Measurements from ENCODE around the gene DENND5B. TPM values are rescaled to one million over a fixed set of nuclear protein-coding genes. Genes with fewer than 3 reads are reported as not detected.

DENND5B gene
- total RNA-seq, 4 donors from 2014 or later: 4.6 to 6.4 (median 5.4) TPM

DNA sequence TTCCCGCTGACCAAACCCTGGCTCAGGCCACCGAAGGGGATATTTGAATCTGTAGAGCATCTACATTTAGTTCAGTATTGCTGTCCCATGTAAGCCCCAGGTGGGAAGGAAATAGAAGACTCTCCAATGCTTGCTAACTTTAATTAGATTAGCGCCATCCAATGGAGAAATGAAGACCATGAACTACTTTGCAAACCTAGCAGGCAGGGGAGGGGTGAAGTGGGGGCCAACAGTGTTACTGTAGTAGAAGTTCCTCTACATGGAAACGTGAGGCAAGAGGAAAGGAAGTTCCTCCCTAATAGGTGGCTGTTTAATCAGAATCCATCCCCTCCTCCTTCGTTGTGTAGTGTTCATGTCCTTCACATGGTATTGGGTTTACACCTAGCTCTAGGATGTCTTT is 9.3 kb upstream of the DENND5B start:
- 79 to 81% methylated on average over 5 of the region's 5 CpGs for WGBS, 2 donors
- TF ChIP-seq POLR2A (IDR thresholded peaks at IDR 0.05) (no peak), CTCF (IDR thresholded peaks at IDR 0.05) (no peak)
- intact Hi-C loops (cut with DNase I; ENCODE audit: low total_unique reads): no loop called here
- H3K4me3 ChIP-seq (ENCODE audit: low read depth, poor library complexity, severe bottlenecking): no peak overlapping the region
- DNase-seq (ENCODE audit: low spot score in 2 of 2): no peak

- no peak overlapping the region for H3K4me3 ChIP-seq (ENCODE audit: low read depth, poor library complexity, severe bottlenecking)
- TF ChIP-seq CTCF (IDR thresholded peaks at IDR 0.05) (no peak), POLR2A (IDR thresholded peaks at IDR 0.05) (no peak)
- intact Hi-C loops (cut with DNase I; ENCODE audit: low total_unique reads): no loop called here
- 95 to 97% methylated on average over 4 of the region's 4 CpGs for WGBS, 2 donors
- DNase-seq (ENCODE audit: low spot score in 2 of 2): no peak
These were observed 8.1 kb upstream of the DENND5B start for GRCh38 chr12:31599053-31599452.

DNA sequence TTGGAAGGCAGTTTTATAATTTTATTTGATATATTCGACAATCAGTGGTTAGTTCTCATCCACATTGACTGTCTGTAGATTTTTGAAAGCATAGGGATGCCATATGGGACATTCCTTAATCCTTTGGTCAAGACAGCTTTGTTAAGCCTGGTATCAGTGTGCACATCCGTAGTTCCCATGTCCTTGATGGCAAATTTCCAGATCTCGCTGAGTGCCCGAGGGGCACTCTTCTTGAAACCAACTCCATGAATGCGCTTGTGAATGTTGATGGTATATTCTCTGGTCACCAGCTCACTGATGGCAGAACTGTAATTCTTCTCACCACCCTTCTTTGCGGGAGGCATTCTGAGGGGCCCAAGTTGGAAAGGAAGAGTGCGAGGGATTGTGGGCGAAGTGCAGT is 6.1 kb upstream of the DENND5B start:
- intact Hi-C loops (cut with DNase I; ENCODE audit: low total_unique reads): no loop called here
- TF ChIP-seq CTCF (IDR thresholded peaks at IDR 0.05) (no peak), POLR2A (IDR thresholded peaks at IDR 0.05) (no peak)
- H3K4me3 ChIP-seq (ENCODE audit: low read depth, poor library complexity, severe bottlenecking): no peak overlapping the region
- no peak for DNase-seq (ENCODE audit: low spot score in 2 of 2)
- WGBS, 2 donors: 82 to 84% methylated on average over 8 of the region's 8 CpGs

DNA sequence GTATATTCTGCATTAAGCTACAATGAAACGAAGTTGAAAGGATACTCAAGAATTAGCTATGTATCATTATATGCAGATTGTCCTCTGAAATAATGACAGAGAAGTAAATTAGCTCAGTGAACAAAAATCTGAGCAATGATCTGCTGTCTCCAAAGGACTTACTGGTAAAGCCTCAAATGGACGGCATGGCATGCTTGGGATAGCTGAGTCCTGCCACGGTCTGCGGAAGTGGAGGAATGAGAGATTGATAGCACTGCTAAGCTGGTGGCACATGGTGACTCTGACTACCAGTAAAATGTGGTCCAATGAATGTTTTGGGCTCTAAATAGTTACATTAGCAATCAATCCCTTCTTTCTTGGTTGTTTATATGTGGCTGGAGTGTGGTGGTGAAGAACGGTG is 3.7 kb upstream of the DENND5B start:
- TF ChIP-seq CTCF (IDR thresholded peaks at IDR 0.05) (no peak), POLR2A (IDR thresholded peaks at IDR 0.05) (no peak)
- intact Hi-C loops (cut with DNase I; ENCODE audit: low total_unique reads): no loop called here
- WGBS, 2 donors: 49 to 58% methylated on average over 5 of the region's 5 CpGs
- H3K4me3 ChIP-seq (ENCODE audit: low read depth, poor library complexity, severe bottlenecking): no peak overlapping the region
- DNase-seq (ENCODE audit: low spot score in 2 of 2): no peak

- TF ChIP-seq CTCF (IDR thresholded peaks at IDR 0.05) (no peak), POLR2A (IDR thresholded peaks at IDR 0.05) (no peak)
- intact Hi-C loops (cut with DNase I; ENCODE audit: low total_unique reads): no loop called here
- H3K4me3 ChIP-seq (ENCODE audit: low read depth, poor library complexity, severe bottlenecking): peak overlapping the region; percentile 81
- no peak for DNase-seq (ENCODE audit: low spot score in 2 of 2)
- WGBS, 2 donors: 11 to 17% methylated on average over 16 of the region's 16 CpGs
These were observed 505 bp upstream of the DENND5B start for GRCh38 chr12:31591380-31591901.

Measured in lower leg skin (tissue), 4 donors.